HG02840 (cell line): ENCODE results near the gene FKBP11.

Source experiments
- ATAC-seq: cut with Tn5 transposase; IDR thresholded peaks from one replicate; pipeline ENCODE4 v1.9.1; 2021; ENCODE audit warnings: mild to moderate bottlenecking, moderate library complexity, moderate number of reproducible peaks; ENCODE audit not compliant: unreplicated experiment, low FRiP score

FKBP11 gene

GRCh38 chr12:48956279-48957140 lies 31.2 kb upstream of the FKBP11 start:
- no peak for ATAC-seq

GRCh38 chr12:48954841-48955501 lies 29.7 kb upstream of the FKBP11 start:
- ATAC-seq, result no peak

GRCh38 chr12:48954061-48954460 lies 28.8 kb upstream of the FKBP11 start:
- no peak for ATAC-seq

GRCh38 chr12:48952691-48953090 lies 27.4 kb upstream of the FKBP11 start:
- no peak for ATAC-seq

- no peak for ATAC-seq
Measured at GRCh38 chr12:48947727-48948126, 22.4 kb upstream of the FKBP11 start.

- ATAC-seq, result no peak
Measured at GRCh38 chr12:48946943-48947342, 21.7 kb upstream of the FKBP11 start.

- ATAC-seq, result no peak
Measured at GRCh38 chr12:48946205-48946604, 20.9 kb upstream of the FKBP11 start.

- ATAC-seq, result no peak
Measured at GRCh38 chr12:48943221-48943620, 17.9 kb upstream of the FKBP11 start.

- ATAC-seq, result no peak
Measured at GRCh38 chr12:48940181-48940580, 14.9 kb upstream of the FKBP11 start.

GRCh38 chr12:48938805-48939204 lies 13.5 kb upstream of the FKBP11 start:
- no peak for ATAC-seq

GRCh38 chr12:48937170-48937569 lies 11.9 kb upstream of the FKBP11 start:
- ATAC-seq, result no peak

GRCh38 chr12:48936379-48936979 lies 11.2 kb upstream of the FKBP11 start:
- no peak for ATAC-seq

- no peak for ATAC-seq
Measured at GRCh38 chr12:48934312-48934706, 9.0 kb upstream of the FKBP11 start.

GRCh38 chr12:48933664-48934311 lies 8.5 kb upstream of the FKBP11 start:
- ATAC-seq, result no peak

GRCh38 chr12:48932878-48933277 lies 7.6 kb upstream of the FKBP11 start:
- ATAC-seq, result no peak

- no peak for ATAC-seq
Measured at GRCh38 chr12:48930475-48930874, 5.2 kb upstream of the FKBP11 start.

- no peak for ATAC-seq
Measured at GRCh38 chr12:48929551-48929950, 4.3 kb upstream of the FKBP11 start.

GRCh38 chr12:48927261-48927660 lies 2.0 kb upstream of the FKBP11 start:
- no peak for ATAC-seq

GRCh38 chr12:48924617-48925303 lies 532 bp downstream of the FKBP11 start:
- peak; percentile 77 for ATAC-seq

- ATAC-seq, result no peak
Measured at GRCh38 chr12:48923117-48923516, 2.2 kb downstream of the FKBP11 start.
